NCI-H1417 (cell line): ENCODE measurements around the gene FSD1L.
A peak's percentile ranks its signal among the peaks of the same experiment; 100 is the strongest.

Experiments
- DNase-seq, 3 experiments: peaks; one replicate each; lab custom pipeline; 2025; lab: John Stamatoyannopoulos, UW

Gene FSD1L

GRCh38 chr9:105447814-105448812 is at the start of gene FSD1L:
TSS of gene FSD1L (plus strand) at chr9:105448034. CDS start at chr9:105448221, 187 bp downstream.
- DNase-seq: peak; percentile 73 to 96 (median 95)

- no peak for DNase-seq
Observed at GRCh38 chr9:105399117-105399516, 48.7 kb upstream of the FSD1L start.

- peak in 1 of 3 experiments; percentile 42 for DNase-seq
Observed at GRCh38 chr9:105401651-105402050, 46.2 kb upstream of the FSD1L start.

- no peak for DNase-seq
Observed at GRCh38 chr9:105403552-105404248, 44.1 kb upstream of the FSD1L start.

- DNase-seq: peak in 1 of 3 experiments; percentile 86
Observed at GRCh38 chr9:105405514-105406131, 42.2 kb upstream of the FSD1L start.

- DNase-seq: no peak
Observed at GRCh38 chr9:105406369-105406768, 41.5 kb upstream of the FSD1L start.

- peak; percentile 2 to 65 (median 30) for DNase-seq
Observed at GRCh38 chr9:105413525-105413924, 34.3 kb upstream of the FSD1L start.

- DNase-seq: peak; percentile 50 to 86 (median 55)
Observed at GRCh38 chr9:105414947-105415661, 32.7 kb upstream of the FSD1L start.

GRCh38 chr9:105415662-105415980 is 32.2 kb upstream of the FSD1L start:
- DNase-seq: no peak

GRCh38 chr9:105416840-105417239 is 31.0 kb upstream of the FSD1L start:
- DNase-seq: no peak

- no peak for DNase-seq
Observed at GRCh38 chr9:105418588-105419500, 29.0 kb upstream of the FSD1L start.

GRCh38 chr9:105419816-105420597 is 27.8 kb upstream of the FSD1L start:
- DNase-seq: no peak

GRCh38 chr9:105421154-105421553 is 26.7 kb upstream of the FSD1L start:
- DNase-seq: no peak

- no peak for DNase-seq
Observed at GRCh38 chr9:105421864-105422263, 26.0 kb upstream of the FSD1L start.

- DNase-seq: peak in 1 of 3 experiments; percentile 40
Observed at GRCh38 chr9:105425816-105426433, 21.9 kb upstream of the FSD1L start.

GRCh38 chr9:105426657-105427056 is 21.2 kb upstream of the FSD1L start:
- no peak for DNase-seq

- DNase-seq: no peak
Observed at GRCh38 chr9:105431424-105432246, 16.2 kb upstream of the FSD1L start.

GRCh38 chr9:105432247-105432842 is 15.5 kb upstream of the FSD1L start:
- DNase-seq: peak in 1 of 3 experiments; percentile 30
